Eye (tissue), 1 donor: ENCODE results near the gene BCAN.

Source experiments
- DNase-seq: peaks from one replicate; pipeline ENCODE4 v3.0.0-alpha.2; 2015

BCAN gene

GRCh38 chr1:156677616-156678596, 36.0 kb downstream of the BCAN start:
- peak; percentile 93 for DNase-seq

- no peak for DNase-seq
These were observed 38.1 kb downstream of the BCAN start for GRCh38 chr1:156680056-156680455.

DNA sequence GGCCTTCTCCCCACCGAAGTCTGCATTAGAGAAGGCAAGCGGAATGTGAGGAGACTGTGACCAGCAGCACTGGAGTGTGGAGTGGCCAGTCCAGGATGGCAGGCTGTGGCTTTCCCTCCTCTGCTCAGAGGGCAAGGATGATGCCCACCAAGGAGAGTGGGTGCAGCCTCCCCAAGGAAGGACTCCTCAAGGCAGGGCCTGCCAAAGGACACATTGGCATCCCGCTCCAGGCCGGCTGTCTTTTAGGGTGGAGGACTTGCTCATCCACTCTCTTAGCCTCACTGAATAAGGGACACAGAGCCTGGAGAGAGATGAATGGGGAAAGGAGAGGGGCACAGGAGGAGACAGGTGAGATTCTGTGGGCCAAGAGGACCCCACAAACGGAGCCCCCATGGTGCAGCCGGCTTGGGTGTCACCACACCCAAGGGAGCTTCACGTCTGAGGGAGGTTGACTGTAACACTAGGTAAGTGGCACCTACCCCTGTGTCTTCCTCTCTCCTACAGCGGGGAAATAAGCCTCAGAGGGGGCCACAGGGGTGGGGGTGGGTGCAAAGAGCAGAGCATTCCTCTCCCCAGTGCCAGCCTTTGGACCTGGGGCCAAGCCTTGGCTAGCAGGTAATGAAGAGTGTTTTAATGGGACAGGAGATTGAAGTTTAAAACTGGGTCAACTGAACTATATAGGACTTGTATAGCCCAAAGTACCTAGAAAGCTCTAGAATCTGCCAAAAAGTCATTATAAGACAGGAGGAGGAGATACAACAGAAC, 39.5 kb downstream of the BCAN start:
- DNase-seq = no peak

DNA sequence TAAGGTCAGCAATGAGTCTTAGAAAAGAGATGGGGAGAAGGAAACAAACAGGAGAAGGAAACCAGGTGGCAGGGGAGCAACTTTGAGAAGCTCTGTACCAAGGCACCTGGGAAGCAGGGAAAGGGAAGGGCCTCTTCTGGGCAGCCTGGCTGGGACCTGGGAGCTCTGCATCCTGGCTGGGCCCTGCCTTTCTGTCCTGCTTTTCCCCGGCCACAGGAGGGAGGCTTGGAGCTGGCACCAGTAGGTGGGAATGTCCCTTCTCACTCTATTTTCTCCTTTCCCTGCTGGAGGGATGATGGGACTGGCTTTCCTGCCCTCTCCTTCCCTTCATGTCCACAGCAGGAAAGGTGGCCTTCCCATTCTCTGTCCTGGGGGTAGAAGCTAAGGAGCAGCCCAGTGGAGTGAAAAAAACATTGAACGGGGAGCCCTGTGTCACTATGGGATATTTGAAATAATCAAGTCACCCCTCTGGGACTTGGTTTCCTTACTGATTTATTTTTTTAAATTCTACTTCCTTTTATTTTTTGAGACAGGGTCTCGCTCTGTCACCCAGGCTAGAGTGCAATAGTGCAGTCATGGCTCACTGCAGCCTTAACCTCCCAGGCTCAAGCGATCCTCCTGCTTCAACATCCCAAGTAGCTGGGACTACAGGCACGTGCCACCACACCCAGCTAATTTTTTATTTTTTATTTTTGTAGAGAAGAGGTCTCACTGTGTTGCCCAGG, 40.4 kb downstream of the BCAN start:
- DNase-seq = no peak

DNA sequence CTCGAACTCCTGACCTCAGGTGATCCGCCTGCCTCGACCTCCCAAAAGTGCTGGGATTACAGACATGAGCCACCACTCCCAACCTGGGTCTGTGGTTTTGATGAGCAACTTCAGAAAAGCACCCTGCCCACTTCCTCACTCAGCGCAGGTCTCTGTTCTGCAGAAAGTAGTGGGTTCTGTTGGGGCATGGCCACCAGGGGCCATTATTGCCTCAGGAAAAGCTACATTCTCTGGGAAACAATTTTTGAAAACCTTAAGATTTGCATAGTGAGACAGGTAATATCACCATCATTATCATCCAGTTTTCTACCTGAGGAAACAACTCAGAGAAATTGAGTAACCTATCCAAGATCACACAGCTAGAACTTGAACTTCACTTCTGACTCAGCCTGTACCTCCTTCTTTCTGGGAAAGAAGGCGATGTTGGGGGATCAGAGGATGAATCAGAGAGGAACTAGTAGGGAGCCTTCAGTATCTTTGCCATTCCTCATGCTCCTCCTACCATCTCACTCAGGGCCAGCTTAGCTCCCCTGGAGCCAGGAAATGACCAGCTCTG, 42.4 kb downstream of the BCAN start:
- DNase-seq = no peak

DNA sequence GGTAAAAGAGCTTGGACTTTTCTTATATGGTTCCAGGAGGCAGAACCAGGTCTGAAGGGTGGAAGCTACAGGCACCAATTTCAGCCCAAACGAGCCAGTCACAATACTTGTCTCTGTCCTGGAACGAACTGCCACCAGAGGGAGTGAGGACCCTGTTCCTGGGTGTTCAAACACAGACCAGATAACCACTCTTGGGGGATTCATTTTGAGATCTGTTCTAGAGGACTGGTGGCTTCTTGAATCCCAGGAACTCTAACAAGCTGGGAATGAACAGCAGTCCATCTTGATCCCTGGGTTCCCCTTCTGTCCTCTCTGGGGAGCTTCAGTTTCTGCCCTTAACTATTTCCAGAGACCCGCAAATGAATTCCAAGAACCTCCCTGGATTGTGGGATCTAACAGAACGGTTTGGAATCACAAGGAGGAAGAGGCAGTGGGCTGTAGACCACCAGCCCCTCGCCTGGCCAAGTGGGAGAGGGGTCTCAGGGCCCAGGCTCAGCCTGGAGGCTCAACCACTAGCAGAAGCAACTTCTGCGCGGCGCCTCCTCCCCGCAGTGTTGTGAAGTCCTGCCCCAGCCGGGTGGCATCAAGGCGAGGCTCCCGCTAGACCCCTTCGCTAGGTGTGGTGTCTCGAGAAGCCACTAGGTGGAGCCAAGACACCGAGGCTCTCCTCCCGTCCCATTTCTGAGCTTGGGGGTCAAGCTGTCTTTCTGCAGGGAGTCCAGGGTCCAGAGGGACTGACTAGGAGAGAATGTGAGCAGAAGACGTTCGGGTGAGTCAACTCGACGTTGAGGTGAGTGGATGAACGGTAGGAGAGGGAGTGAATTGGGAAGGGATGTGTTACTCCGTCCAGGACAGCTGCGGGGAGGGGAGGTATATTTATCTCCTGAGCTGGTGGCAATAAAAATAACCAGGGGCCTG, 47.4 kb downstream of the BCAN start:
- DNase-seq = peak; percentile 96

- peak; percentile 75 for DNase-seq
These were observed 48.2 kb downstream of the BCAN start for GRCh38 chr1:156689953-156690674.

GRCh38 chr1:156690675-156691036, 48.7 kb downstream of the BCAN start:
- no peak for DNase-seq

DNA sequence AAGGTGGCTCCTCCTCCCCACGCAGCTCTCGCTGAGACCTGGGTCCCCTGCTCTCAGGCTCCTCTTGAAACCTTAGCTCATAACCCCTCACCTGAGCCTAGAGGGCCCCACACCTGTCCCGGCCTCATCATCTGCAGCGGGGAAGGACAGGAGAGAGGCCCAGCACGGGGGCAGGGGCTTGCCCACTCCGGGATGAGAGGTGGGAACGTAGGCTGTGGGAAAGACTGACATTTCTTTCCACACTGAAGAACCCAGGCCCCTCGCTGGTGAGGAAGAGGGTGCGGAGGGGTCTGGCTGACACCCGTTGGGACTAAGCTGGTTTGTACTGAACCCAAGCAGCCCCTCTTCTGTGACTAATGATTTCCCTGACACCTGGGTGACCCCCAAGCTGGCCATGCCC, 49.3 kb downstream of the BCAN start:
- DNase-seq = no peak

DNA sequence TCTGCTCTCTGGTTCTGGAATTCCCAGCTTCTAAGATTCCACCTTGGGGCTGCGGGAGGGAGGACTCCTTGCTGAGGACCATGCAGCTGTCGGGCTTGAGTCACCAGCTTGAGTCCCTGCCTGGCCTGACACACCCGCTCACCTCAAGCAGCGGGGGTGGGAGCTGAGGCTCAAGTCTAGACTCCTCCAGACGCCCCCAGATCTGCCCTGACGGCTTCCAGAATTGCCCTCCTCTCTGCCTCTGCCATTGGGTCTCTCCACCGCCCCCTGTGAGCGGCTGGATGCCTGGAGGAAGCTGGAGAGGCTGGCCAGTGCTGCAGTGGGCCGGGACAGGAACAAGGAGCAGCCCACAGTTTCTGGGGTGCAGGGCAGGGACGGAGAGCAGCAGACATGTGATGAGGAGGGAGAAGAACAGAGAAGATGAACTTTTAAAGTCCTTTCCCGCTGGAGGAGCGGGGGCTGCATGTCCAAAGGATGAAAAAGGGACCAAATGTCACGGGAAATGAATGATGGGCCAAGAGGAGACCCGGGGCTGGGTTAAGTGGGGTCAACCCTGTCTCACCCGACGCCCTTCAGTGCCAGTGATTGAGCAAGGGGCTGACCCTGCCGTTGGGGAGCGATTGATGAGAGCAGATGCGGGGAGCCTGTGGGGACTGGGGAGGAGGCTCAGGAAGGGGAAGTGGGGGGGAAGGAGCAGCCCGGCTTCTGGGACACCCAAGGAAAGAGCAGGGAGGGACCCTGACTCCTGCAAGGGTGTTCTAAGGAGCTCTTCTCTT, 49.9 kb downstream of the BCAN start:
- peak; percentile 50 for DNase-seq

- DNase-seq = peak; percentile 42
These were observed 50.6 kb downstream of the BCAN start for GRCh38 chr1:156692441-156692924.

GRCh38 chr1:156692925-156693847, 51.3 kb downstream of the BCAN start:
- DNase-seq = peak; percentile 77

- DNase-seq = no peak
These were observed 52.2 kb downstream of the BCAN start for GRCh38 chr1:156693848-156694689.

- no peak for DNase-seq
These were observed 52.7 kb downstream of the BCAN start for GRCh38 chr1:156694690-156694962.

DNA sequence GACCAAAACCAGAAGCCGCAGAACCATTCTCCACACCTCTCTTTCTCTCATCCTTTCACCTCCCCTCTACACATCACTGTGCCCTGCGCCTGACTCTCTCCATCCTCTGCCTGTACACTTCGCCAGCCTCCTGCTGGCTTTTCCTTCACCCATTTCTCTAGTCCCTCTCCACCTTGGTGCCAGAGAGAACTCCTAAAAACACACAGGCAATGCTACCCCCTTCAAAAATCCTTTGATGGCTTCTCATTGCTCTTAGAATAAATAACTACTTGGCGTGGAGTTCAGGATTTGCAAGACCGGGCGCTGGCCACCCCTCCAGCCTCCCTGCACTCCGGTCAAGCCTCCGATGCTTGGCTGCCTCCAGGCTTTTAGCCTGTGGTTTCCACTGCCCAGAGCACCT, 54.8 kb downstream of the BCAN start:
- no peak for DNase-seq

GRCh38 chr1:156697481-156697880, 55.6 kb downstream of the BCAN start:
- DNase-seq = no peak

- DNase-seq = no peak
These were observed 57.1 kb downstream of the BCAN start for GRCh38 chr1:156698995-156699394.
